ENCODE measurements around the gene MAN1A2. TPM values are rescaled to one million over a fixed set of nuclear protein-coding genes. Genes with fewer than 3 reads are reported as not detected.

MAN1A2 gene
- total RNA-seq, 1 experiment from 2014 or later = 21.1 TPM

DNA sequence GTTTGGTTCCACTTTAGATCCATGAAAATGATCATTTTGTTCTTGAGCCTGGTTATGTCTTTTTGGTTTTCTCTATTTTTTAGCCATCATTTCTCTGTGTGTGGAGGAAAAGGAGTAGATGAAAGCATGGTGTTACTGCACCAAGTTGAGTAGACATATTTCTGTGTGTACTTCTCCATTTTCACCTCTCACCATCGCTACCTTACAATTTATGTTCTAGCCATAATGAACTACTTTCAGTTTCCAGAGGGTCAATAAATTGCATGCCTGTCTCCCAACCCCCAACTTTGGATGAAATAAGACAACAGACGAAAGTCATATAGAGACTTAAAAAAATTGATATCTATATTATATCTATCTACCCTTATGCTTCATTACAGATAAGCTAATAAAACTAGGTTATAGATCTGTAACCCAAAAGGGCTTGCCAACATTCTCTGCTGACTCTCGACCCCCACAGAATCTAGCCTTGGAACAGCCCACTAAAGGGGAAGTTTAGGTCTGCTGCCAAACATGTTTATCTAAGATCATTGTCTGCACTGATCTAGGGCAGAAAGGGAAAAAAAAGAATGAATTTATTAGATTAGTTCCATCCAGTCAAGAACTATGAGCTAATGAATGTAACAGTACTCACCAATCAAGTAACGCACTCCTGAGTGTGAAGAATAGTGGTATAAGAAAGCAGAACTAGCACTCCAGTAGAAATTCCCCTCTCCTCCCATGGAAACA lies 7.5 kb upstream of the MAN1A2 start:
- Histone ChIP-seq H3K4me1 (ENCODE audit: insufficient read depth, low read length) (peaks cover 16% of the 10 kb centered on the region), H3K4me2 (ENCODE audit: low read length) (no peak overlapping the region), H4K20me1 (ENCODE audit: low read length) (no peaks in the 10 kb centered on the region), H3K4me3 (ENCODE audit: low read length) (no peak overlapping the region), H3K36me3 (ENCODE audit: low read depth, low read length) (no peaks in the 10 kb centered on the region), H3F3A (ENCODE audit: low read length, unreplicated experiment) (no peaks in the 10 kb centered on the region), H3K9me2 (replicated peaks; ENCODE audit: low read length) (no peaks in the 10 kb centered on the region), H3K9me3 (ENCODE audit: low read length) (no peaks in the 10 kb centered on the region), H3K27ac (ENCODE audit: low read length) (no peak overlapping the region), H3K27me3 (ENCODE audit: low read length) (no peaks in the 10 kb centered on the region), H2AFZ (ENCODE audit: low read length) (no peak overlapping the region), H3K9ac (ENCODE audit: low read length) (no peak overlapping the region), H3K79me2 (ENCODE audit: low read length) (no peaks in the 10 kb centered on the region)
- ChIA-PET POLR2A (ENCODE audit: unreplicated experiment) (interaction anchor here (0.7 kb wide), 1 partner anchor 13 kb away, joined by 3 read pairs; no protein-coding TSS in a partner anchor), CTCF (no interaction called here)
- BruUV-seq (replicated peaks) = no TSS peak
- ATAC-seq (no peak), DNase-seq (no peak)
- TF ChIP-seq EZH2phosphoT487 (IDR thresholded peaks at IDR 0.05; ENCODE audit: borderline replicate concordance, low read length) (no peak), EZH2 (IDR thresholded peaks at IDR 0.05; ENCODE audit: low read length, unreplicated experiment) (no peak)
- TF ChIP-seq, protein P1, sequence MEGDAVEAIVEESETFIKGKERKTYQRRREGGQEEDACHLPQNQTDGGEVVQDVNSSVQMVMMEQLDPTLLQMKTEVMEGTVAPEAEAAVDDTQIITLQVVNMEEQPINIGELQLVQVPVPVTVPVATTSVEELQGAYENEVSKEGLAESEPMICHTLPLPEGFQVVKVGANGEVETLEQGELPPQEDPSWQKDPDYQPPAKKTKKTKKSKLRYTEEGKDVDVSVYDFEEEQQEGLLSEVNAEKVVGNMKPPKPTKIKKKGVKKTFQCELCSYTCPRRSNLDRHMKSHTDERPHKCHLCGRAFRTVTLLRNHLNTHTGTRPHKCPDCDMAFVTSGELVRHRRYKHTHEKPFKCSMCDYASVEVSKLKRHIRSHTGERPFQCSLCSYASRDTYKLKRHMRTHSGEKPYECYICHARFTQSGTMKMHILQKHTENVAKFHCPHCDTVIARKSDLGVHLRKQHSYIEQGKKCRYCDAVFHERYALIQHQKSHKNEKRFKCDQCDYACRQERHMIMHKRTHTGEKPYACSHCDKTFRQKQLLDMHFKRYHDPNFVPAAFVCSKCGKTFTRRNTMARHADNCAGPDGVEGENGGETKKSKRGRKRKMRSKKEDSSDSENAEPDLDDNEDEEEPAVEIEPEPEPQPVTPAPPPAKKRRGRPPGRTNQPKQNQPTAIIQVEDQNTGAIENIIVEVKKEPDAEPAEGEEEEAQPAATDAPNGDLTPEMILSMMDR (conservative IDR thresholded peaks at IDR 0.05; ENCODE audit: low read depth, low read length) = no peak
- intact Hi-C loops (cut with micrococcal nuclease) = loop anchor here (10.0 kb wide), 1 partner anchor 245 kb away; the partner anchor contains the start of gene TENT5C

DNA sequence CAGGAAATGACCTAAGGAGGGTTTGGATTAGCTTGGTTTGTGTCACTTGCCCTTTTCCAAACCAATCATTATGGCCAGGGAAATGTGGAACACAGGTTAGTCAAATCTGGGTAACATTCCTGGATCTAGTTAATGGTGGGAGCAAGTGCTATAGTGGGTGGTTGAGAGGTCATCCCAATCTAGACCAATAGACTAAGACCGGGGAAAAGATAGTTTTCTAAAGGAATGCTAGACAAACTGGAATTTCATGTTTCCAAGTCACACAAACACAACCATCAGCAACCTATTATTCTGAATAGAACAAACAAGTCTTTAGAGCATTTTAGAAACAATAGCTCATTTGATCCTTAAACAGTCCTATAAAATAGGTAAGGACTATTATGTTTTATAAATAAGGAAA lies 4.3 kb upstream of the MAN1A2 start:
- Histone ChIP-seq H3K79me2 (ENCODE audit: low read length) (peaks cover 20% of the 10 kb centered on the region), H3K27ac (ENCODE audit: low read length) (peak overlapping the region; percentile 7; the same call in 1 of the 2 replicates), H3K36me3 (ENCODE audit: low read depth, low read length) (no peaks in the 10 kb centered on the region), H3K4me2 (ENCODE audit: low read length) (peak overlapping the region; percentile 32; the same call in 1 of the 2 replicates), H3K4me1 (ENCODE audit: insufficient read depth, low read length) (peaks cover 23% of the 10 kb centered on the region), H3K9ac (ENCODE audit: low read length) (no peak overlapping the region), H3F3A (ENCODE audit: low read length, unreplicated experiment) (no peaks in the 10 kb centered on the region), H4K20me1 (ENCODE audit: low read length) (no peaks in the 10 kb centered on the region), H3K9me3 (ENCODE audit: low read length) (no peaks in the 10 kb centered on the region), H3K4me3 (ENCODE audit: low read length) (no peak overlapping the region), H3K9me2 (replicated peaks; ENCODE audit: low read length) (no peaks in the 10 kb centered on the region), H2AFZ (ENCODE audit: low read length) (0 out of 2 replicates have a peak overlapping the region, but pooled peaks have one; percentile 20), H3K27me3 (ENCODE audit: low read length) (no peaks in the 10 kb centered on the region)
- ATAC-seq = no peak
- DNase-seq = peak; percentile 38
- ChIA-PET CTCF (interaction anchor here (0.5 kb wide), 1 partner anchor 18 kb away, joined by 3 read pairs; no protein-coding TSS in a partner anchor), POLR2A (ENCODE audit: unreplicated experiment) (interaction anchor here (0.6 kb wide), 1 partner anchor 132 kb away, joined by 3 read pairs; no protein-coding TSS in a partner anchor)
- intact Hi-C loops (cut with micrococcal nuclease) = loop anchor here (10.0 kb wide), 1 partner anchor 242 kb away; the partner anchor contains the start of gene TENT5C
- TF ChIP-seq EZH2phosphoT487 (IDR thresholded peaks at IDR 0.05; ENCODE audit: borderline replicate concordance, low read length) = no peak
- TF ChIP-seq, protein P1 (conservative IDR thresholded peaks at IDR 0.05; ENCODE audit: low read depth, low read length) = no peak
- no peak for TF ChIP-seq EZH2 (IDR thresholded peaks at IDR 0.05; ENCODE audit: low read length, unreplicated experiment)
- no TSS peak for BruUV-seq (replicated peaks)
